HG02588 (cell line): ENCODE results near the gene PHOX2A.

ENCODE experiments used
- ATAC-seq: cut with Tn5 transposase; IDR thresholded peaks from one replicate; pipeline ENCODE4 v1.9.1; 2021; ENCODE audit warnings: mild to moderate bottlenecking, moderate library complexity; ENCODE audit not compliant: unreplicated experiment

Gene PHOX2A

DNA sequence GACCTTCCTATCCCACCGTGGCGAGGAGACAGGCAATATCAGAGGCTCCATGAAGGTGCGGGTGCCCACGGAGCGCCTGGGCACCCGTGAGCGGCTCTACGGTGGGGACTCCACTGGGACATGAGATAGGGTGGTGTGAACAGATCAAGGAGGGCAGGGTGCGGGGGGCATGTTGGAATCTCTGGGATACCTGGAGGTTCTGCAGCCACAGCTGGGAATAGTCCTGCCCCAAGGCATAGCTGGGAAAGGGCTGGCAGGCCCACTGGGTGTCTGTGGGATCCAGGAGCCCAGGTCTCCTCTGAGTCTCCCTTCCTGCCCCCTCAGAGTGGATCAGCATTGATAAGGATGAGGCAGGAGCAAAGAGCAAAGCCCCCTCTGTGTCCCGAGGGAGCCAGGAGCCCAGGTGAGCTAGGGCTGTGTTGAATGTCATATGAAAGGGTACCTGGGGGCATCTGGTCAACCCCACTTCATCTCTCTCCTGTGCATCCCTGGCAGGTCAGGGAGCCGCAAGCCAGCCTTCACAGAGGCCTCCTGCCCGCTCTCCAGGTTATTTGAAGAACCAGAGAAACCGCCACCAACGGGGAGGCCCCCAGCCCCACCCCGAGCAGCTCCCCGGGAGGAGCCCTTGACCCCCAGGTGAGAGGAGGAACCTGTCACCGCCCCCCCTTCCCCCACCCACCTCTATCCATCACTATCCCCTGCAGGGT lies 8.5 kb downstream of the PHOX2A start:
- ATAC-seq, result no peak

DNA sequence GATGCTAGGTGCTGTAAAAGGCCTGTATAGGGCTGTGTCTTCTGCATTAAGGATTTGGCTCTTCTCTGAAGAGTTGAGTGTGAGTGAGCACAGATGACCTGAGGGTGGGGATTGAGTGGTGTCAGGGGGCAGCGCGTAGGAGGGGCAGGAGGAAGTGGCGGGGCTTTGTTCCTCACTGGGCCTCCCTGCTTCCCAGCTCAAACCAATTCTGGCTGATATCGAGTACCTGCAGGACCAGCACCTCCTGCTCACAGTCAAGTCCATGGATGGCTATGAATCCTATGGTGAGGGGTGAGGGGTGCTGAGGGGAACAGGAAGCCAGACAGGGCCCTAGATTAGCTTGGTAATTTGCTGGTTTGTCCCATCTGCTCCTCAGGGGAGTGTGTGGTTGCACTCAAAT lies 9.1 kb downstream of the PHOX2A start:
- no peak for ATAC-seq

DNA sequence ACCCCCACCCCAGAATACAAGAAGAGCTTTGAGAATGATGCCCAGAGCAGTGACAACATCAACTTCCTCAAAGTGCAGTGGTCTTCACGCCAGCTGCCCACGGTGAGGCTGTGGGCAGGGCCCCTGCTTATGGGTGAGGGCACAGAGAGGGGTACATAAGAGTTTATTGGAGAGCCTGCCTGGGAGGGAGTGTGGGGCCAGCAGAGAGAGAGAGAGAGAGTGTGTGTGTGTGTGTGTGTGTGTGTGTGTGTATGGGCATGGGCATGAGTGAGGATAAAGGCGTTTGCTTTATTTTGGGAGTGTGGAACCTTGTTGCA lies 9.5 kb downstream of the PHOX2A start:
- ATAC-seq, result no peak

DNA sequence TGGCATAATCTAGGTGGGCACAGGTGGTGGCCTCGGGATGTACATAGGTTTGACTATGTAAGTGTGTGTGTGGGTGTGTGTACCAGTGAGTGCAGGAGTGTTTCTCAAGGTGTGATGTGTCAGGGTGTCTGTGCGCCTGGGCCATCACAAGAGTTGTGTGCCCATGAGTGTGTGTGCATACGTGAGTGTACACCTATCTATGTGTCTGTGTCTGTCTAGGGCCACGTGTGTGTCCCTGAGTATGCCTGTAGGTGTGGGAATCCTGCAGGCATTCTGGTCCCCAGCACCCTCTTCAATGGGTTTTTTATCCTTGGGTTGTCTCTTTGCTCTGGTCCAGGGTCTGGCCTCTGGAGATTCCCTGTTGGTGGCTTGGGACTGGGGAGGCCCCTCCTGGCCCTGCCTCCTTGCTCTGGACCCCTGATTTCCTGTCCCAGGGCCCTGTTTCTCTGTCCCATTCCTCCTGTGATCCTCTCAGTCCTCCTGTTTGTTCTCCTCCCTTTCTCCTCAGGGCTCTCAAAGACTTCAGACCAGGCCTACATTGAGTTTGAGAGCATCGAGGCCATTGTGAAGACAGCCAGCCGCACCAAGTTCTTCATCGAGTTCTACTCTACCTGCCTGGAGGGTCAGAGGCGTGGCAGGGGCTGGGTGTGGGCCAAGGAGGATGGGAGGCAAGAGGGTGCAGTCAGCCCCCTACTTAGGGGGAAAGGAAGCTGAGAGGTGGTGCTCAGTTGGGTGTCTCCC lies 10.0 kb downstream of the PHOX2A start:
- ATAC-seq, result no peak

DNA sequence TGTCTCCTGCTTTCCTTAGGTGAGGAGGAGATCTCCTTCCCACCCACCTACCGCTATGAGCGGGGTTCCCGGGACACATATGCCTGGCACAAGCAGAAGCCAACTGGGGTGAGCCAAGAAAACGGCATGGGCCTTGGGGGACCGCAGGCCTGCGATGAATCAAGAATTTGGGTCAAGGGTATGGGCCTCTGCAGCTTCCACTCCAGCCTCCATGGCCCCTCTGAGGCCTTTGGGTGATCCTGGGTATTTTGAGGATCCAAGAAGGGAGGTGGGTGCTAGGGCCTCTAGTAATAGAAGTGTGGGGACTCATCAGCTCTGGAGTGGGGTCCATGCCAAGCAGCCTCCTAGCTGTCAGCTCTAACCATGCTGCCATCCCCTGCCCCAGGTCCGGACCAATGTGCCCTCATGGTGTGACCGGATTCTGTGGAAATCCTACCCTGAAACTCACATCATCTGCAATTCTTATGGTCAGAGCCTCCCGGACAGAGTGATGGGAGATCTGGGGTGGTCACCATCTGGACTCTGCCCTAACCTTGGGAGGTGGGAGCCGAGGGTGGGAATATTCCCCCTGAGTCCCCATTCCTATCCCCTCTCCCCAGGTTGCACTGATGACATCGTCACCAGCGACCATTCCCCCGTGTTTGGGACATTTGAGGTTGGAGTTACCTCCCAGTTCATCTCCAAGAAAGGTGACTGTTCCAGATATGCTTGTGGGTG lies 10.8 kb downstream of the PHOX2A start:
- ATAC-seq, result no peak

DNA sequence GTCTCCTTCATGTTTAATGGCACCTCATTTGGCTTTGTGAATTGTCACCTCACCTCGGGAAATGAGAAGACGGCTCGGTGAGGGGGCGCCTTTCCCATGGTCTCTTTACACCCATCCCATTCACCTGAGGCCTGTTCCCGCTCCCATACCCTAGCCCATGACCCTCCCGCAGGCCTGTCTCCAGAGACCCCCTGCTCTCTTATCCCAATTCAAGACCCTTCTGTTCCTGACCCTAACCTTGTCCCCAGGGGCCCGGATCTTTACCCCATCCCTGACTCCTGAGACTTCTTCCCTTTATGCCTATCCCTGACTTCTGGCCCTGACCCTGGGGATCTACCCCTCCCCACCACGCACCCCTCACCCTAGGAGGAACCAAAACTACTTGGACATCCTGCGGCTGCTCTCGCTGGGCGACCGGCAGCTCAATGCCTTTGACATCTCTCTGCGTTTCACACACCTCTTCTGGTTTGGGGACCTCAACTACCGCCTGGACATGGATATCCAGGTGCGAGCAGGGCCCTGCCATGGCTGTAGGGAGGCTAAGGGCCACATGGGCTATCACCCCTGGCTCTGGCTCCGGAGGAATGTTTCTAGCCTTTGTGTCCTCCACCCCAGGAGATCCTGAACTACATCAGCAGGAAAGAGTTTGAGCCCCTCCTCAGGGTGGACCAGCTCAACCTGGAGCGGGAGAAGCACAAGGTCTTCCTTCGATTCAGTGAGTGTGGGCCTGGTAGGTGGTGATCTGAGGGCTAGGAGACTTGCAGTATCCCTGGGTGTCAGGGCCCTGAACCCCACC lies 11.5 kb downstream of the PHOX2A start:
- no peak for ATAC-seq

DNA sequence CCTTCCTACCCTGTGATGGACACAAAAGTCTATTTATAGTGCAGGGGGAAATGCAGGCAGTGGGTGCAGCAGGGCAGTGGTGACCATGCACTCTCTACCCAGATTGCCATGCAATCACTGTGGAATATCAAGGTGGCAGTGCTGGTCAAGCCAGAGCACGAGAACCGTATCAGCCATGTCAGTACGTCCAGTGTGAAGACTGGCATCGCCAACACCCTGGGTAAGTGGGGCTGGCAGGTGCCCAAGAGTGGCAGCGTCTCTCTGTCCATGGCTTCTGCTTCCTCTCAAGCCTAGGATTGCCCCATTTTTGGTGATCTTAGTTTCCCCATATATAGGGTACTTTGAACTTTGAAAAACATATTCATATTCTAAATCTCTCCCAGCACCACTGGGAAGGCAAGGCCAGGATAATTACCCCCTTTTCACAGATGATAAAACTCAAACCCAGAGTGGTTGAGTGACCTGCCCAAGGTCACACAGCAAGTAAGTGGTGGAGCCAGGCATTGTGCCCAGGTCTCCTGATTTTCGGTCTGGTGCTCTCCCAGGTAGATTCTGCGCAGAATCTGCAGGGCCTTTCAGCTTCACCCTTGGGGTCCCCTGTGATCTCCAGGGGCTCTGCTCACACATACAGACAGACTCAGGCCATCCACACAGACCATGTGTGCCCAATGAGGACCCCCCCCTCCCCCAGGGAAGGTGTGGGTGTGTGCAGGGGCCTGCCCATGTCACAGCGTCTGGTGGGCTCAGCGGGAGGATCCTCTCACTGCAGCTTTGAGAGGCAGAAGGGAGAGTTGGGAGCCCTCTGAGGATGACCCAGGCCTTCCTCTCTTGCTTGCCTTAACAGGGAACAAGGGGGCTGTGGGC lies 12.3 kb downstream of the PHOX2A start:
- no peak for ATAC-seq

DNA sequence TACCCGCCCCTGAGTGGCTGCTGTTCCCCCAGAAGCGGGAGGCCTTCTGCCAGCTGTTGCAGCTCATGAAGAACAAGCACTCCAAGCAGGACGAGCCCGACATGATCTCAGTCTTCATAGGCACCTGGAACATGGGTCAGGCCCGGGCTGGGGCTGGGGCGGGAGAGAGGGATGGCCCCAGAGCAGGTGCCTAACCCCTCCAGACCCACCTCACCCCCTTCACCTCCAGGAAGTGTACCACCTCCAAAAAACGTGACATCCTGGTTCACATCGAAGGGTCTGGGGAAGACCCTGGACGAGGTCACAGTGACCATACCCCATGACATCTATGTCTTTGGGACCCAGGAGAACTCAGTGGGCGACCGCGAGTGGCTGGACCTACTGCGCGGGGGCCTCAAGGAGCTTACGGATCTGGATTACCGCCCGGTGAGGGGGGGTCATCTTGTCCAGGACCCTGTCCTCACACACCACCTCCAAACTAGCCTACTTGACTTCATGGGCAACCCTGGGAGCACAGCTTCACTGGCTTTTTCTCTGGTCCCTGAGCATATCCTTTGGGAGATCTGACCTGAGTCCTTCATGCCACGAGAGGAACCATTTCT lies 13.1 kb downstream of the PHOX2A start:
- no peak for ATAC-seq

DNA sequence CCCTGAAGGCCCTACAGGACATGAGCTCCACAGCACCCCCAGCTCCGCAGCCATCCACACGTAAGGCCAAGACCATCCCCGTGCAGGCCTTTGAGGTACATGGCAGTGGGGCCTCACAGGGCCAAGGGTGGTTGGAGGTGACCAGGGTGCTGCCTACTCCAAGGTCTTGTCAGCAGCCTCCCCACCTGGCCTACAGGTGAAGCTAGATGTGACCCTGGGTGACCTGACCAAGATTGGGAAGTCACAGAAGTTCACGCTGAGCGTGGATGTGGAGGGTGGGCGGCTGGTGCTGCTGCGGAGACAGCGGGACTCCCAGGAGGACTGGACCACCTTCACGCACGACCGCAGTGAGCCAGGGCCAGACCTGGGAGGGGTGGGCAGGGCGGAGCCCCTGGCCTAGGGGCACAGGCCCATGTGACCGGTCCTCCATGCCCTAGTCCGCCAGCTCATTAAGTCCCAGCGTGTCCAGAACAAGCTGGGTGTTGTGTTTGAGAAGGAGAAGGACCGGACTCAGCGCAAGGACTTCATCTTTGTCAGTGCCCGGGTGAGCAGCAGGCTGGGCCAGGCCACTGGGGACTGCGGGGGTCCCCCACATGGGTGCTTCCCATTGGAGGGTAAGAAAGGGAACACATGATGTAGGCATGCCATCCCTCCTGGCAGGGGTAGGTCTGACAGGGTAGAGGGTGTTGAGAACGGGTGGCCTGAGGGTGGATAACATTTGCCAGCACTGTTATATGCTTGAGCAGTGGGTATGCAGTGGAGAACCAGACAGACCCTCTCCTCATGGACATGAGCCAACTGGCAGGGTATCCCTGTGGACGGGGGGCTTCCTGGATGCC lies 13.8 kb downstream of the PHOX2A start:
- ATAC-seq, result no peak

DNA sequence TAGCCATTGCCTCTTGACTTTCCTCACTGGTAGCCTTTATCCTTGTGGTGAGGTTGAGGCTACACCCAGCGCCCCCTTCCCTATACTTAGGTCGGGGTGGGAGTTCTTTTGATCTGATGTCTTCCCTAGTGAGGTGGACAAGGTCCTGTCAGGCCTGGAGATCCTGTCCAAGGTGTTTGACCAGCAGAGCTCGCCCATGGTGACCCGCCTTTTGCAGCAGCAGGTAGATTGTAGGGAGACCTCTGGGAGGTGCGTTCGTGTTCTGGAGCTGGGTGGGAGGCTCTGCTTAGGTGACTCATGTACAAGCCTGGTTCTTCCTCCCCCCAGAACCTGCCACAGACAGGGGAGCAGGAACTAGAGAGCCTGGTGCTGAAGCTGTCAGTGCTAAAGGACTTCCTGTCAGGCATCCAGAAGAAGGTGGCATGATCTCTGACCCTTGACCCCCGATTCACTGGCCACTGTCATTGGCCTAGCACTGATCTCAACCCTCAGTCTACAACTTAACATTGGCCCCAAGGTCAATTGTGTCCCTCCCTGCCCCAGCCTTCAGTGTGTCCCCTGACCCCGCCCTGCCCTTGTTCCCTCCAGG lies 14.5 kb downstream of the PHOX2A start:
- no peak for ATAC-seq

DNA sequence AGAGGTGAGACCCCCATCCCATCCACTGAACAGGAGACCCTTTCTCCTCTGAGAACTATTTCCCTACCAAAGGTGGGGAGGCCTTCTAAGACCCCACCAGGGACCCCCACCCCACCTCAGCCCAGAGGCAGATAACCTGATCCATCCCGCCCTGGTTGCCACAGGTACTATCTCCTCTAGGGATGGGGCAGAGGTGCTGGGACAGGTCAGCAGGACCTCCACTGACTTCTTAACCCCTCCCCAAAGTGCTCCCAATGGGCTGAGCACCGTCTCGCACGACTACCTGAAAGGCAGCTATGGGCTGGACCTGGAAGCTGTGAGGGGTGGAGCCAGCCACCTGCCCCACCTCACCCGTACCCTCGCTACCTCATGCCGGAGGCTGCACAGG lies 15.1 kb downstream of the PHOX2A start:
- no peak for ATAC-seq

DNA sequence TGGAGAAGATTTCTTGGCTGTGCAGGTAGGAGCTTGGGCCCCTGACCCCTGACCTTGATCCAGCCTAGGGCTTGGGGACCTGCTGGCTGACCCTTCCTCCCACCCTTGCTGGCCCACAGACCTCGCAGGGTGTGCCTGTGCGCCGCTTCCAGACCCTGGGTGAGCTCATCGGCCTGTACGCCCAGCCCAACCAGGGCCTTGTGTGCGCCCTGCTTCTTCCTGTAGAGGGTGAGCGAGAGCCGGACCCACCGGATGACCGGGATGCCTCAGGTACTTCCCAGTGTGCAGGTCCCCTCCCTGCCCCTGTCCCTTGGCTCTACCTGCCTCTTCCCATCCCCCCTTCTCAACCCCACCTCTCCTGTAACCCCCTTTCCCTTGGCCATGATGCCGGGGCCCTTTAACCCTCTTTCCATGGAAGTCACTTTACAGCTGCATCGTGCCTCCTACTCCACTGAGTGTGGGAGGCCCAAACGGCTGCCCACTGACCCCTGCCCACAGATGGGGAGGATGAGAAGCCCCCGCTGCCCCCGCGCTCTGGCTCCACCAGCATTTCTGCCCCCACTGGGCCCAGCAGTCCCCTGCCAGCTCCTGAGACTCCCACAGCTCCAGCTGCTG lies 15.6 kb downstream of the PHOX2A start:
- ATAC-seq, result no peak

DNA sequence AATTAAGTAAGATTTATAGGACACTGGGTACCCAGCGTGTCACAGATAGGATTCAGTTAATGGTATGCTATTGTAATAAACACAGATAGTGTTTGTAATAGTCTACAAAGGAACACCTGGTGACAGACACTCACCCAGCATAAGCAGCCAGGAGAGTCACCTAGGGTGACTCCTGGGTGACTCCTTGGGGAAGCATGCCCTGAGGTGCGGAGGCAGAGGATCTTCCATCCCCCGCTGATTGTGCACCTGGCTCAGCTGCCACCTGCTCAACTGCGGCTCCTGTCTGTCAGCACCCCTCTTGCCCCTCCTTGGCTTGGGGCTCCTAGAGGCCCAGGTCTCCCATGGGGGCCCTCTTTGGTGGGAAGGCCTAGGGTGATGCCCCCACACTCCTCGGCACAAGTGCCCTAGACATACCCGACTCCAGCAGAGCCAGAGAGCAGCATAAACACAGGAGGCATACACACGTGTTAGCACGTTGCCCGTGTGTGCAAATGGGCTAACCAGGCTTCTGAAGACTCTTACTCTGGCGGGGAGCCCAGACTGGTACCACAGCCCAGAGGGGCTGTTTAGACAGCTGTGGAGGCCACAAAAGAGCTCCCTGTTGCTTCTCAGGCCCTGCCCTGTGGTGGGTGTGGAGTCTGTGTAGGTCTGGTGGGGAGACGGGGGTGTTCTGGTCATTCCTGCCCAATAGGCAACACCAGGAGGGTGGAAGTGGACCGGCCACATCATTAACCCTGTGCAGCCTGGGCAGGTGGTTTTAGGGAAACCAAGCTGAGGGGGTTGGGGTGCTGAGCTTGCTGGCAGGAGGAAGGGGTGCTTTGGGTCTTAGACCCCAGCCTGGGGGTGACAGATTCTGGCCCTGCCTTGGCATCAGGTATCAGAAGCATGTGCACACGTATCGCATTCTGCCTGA lies 16.4 kb downstream of the PHOX2A start:
- ATAC-seq, result no peak

DNA sequence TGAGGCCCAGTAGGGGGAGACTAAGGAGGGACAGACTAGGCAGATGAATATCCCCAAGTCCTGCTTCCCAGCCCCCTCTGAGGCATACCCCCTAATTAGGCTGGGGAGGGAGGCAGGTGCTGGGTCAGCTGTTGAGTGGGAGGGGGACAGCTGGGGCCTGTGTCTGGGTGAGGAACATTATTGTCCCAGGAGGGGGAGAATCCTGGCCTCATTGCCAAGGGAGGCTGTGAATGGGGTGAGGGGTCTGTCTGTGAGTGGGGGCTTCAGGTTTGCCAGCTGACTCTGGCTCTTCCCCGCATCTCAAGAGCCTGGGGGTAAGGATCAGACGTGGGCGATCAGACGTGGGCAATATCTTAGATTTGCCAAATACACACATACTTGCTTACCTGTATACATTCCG lies 17.3 kb downstream of the PHOX2A start:
- ATAC-seq, result no peak

DNA sequence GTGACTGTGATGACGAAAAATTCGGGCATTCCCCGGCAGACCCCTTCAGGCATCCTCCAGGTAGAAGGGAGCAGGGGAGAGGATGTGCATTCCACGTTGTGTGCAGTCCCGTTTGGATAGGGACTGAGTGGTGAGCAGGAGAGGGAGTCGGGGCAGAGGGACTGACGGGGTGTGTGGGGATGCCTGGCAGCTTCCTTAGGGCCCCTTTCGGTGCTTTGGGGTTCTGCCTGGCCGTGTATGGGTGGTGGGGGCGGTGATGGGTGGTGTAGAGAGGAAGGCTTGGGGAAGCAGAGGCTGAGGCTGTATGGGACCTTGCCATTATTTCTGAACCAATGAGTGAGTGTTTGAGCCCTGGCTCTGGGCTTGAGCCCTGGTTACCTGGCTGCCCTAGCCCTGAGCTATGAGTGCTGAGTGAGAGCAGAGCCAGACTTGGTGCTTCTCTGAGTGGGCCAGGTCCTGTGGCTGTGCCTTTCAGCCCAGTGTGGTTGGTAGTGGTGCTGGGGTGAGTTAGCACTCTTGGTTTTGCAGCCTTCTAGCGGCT lies 18.5 kb downstream of the PHOX2A start:
- ATAC-seq, result no peak

DNA sequence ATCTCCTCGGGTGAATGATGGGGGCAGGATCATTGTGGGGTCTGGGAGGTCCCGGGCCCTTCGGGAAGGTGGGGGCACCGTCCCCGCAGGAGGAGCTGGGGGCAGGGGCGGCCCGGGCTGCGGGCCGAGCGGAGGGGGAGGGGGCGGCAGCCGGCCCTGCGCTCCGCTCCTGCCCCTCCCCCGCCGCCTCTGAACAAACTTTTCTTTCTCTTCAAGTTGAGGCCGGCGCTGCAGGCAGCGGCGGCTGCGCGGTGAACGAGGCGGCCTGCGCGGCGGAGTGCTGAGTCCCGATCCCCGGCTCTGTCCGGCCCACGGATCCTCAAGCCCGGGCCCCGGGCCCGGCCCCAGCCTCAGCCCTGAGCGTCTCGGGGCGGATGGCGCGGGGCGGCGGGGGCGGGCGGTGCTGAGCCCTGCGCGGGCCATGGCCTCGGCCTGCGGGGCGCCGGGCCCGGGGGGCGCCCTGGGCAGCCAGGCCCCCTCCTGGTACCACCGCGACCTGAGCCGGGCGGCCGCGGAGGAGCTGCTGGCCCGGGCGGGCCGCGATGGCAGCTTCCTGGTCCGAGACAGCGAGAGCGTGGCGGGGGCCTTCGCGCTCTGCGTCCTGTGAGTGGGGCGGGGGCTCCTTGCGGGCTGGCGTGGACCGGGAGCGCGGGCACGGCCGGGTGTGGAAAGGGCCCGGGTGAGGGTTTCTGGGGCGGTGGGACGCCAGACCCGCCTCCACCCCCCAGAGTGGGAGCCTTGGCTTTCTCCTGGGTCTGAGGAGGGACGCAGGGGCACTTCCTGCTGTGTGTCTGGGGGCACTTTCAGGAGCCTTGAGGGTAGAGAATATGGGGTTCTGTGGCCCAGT lies 19.2 kb downstream of the PHOX2A start, which contains the start of gene INPPL1:
INPPL1 (plus strand) TSS at position 204 of the 847 bp plus-strand sequence; CDS start at position 422, 218 bp downstream.
- ATAC-seq, result no peak
